ENCODE results near the gene TRIM66. TPM values are rescaled to one million over a fixed set of nuclear protein-coding genes. Genes with fewer than 3 reads are reported as not detected.

The TRIM66 gene
- total RNA-seq, 2 donors from 2014 or later, result 11.2 to 37.2 TPM

DNA sequence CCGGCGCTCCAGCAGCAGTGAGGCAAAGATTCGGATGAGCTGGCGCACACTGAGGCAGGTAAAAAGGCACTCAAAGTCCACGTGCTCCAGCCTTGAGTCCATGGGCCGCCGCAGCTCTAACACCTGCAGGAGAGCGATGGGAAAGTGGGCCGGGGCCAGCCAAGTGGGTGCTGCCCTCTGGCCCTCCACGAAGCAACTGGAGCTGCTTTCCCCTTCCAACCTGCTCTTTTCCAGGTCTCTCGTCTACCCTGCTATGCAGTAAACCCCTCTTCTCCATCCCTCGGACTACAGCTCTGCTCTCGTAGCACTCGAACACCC lies 20.1 kb upstream of the TRIM66 start:
- Histone ChIP-seq H3K36me3 (replicated peaks in 1 of 2; ENCODE audit: insufficient read depth in 1 of 2, low read depth in 2 of 2) (no peaks in the 10 kb centered on the region), H3K27me3 (no peaks in the 10 kb centered on the region), H3K4me1 (peaks cover 35% of the 10 kb centered on the region), H3K4me3 (no peak overlapping the region), H3K27ac (no peak overlapping the region), H3K9me3 (no peaks in the 10 kb centered on the region)
- ATAC-seq (no peak), DNase-seq (no peak)
- intact Hi-C loops (cut with DNase I), result loop anchor here (10.0 kb wide), 1 partner anchor 102 kb away; no protein-coding TSS in a partner anchor
- 93 to 94% methylated on average over 14 of the region's 14 CpGs for WGBS, 2 donors
- TF ChIP-seq, protein P1, sequence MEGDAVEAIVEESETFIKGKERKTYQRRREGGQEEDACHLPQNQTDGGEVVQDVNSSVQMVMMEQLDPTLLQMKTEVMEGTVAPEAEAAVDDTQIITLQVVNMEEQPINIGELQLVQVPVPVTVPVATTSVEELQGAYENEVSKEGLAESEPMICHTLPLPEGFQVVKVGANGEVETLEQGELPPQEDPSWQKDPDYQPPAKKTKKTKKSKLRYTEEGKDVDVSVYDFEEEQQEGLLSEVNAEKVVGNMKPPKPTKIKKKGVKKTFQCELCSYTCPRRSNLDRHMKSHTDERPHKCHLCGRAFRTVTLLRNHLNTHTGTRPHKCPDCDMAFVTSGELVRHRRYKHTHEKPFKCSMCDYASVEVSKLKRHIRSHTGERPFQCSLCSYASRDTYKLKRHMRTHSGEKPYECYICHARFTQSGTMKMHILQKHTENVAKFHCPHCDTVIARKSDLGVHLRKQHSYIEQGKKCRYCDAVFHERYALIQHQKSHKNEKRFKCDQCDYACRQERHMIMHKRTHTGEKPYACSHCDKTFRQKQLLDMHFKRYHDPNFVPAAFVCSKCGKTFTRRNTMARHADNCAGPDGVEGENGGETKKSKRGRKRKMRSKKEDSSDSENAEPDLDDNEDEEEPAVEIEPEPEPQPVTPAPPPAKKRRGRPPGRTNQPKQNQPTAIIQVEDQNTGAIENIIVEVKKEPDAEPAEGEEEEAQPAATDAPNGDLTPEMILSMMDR (IDR thresholded peaks at IDR 0.05), result no peak
- no peak for TF ChIP-seq POLR2A (IDR thresholded peaks at IDR 0.05)

DNA sequence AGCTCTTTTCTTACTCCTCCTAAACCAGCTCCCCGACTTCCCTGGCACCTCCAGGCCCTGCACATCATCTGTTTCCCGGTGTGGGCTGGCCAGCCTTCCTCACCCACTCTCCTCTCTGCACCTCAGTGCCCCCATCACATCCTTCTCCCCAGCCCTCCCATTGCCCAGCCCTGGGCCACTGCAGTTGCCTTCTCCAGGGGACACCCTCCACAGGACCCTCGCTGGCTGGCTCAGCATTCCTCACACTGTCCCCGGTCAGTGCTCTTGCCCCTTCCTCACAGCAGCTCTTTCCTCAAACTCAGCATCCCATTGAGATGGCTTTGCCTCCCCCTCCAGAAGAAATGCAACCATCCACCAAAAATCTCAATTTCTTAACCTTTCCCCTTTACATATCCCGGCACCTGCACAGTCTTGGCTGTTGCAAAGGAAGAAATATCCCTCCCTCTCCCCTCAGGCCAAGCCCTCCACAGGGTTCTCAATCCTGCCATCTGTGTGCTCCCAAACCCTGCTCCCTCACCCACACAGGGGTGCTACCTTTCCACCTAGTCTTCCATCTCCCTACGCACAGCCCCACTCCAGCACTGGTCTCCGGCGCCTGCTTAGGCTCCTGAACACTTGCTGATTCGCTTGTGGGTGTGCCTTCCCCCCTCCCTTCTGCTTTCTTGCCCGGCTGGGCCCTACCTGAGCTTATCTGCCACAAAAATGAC lies 19.6 kb upstream of the TRIM66 start:
- ATAC-seq, result no peak
- DNase-seq, result no peak
- peaks cover 30% of the 10 kb centered on the region for H3K4me1 ChIP-seq
- no peak overlapping the region for H3K27ac ChIP-seq
- no peak overlapping the region for H3K4me3 ChIP-seq
- no peak for TF ChIP-seq POLR2A (IDR thresholded peaks at IDR 0.05)
- TF ChIP-seq, protein P1 (IDR thresholded peaks at IDR 0.05), result no peak
- 89 to 91% methylated on average over 10 of the region's 10 CpGs for WGBS, 2 donors
- no peaks in the 10 kb centered on the region for H3K9me3 ChIP-seq
- H3K36me3 ChIP-seq (replicated peaks in 1 of 2; ENCODE audit: insufficient read depth in 1 of 2, low read depth in 2 of 2), result no peaks in the 10 kb centered on the region
- H3K27me3 ChIP-seq, result no peaks in the 10 kb centered on the region
- intact Hi-C loops (cut with DNase I), result loop anchor here (10.0 kb wide), 1 partner anchor 103 kb away; no protein-coding TSS in a partner anchor

DNA sequence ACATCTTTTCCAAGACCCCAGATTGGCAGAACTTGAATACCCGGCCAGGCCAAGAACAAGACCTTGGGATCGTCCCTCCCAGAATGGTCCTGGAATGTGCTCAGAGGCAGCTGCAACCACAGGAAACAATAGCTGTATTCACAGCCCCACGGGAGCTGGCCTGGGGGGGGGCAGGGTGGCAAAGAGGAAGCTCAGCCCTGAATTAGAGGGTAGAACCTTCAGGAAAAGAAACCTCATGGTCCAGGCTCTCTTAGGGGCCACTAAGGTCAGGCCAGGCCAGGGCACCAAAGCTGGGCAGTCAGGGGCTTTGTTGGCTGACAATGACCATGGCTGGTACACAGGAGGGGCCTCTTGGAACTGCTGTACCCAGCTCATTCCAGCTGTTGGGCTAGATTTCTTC lies 17.4 kb upstream of the TRIM66 start:
- ATAC-seq, result peak; percentile 87
- DNase-seq, result peak; percentile 44 to 74 (median 66)
- Histone ChIP-seq H3K27me3 (no peaks in the 10 kb centered on the region), H3K27ac (peak overlapping the region; percentile 69 to 87 (median 75)), H3K36me3 (replicated peaks in 1 of 2; ENCODE audit: insufficient read depth in 1 of 2, low read depth in 2 of 2) (peaks cover 0 to 9% of the 10 kb centered on the region in 2 donors), H3K9me3 (no peaks in the 10 kb centered on the region), H3K4me1 (peaks cover 25% of the 10 kb centered on the region), H3K4me3 (no peak overlapping the region)
- 22 to 32% methylated on average over 3 of the region's 3 CpGs for WGBS, 2 donors
- TF ChIP-seq, protein P1 (IDR thresholded peaks at IDR 0.05), result no peak
- TF ChIP-seq POLR2A (IDR thresholded peaks at IDR 0.05), result no peak
- intact Hi-C loops (cut with DNase I), result loop anchor here (10.0 kb wide), 1 partner anchor 105 kb away; no protein-coding TSS in a partner anchor

DNA sequence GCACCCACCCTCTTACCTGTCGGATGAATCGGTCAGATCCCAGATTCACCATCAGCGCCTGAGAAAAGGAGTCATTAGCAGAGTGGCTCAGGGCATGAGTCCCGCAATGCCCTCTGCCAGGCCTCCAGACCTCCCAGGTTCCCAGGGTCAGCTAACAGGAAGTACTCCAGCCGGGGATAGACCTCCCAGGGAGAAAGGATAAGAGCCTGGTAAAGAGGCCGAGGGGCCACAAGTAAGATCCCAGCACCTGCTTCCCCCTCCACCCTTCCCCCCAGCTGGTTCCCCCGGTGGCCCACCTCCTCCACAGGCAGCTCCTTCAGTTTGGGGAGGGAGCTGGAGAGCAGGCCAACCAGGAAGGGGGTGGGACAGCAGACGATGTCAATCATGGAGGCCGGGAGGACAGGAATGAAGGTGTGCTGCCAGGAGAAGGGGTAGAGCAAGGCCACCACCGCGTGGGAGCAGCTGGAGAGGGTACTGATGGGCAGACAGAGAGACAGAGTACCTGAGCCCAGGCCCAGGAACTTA lies 16.5 kb upstream of the TRIM66 start:
- peaks cover 0 to 9% of the 10 kb centered on the region in 2 donors for H3K36me3 ChIP-seq (replicated peaks in 1 of 2; ENCODE audit: insufficient read depth in 1 of 2, low read depth in 2 of 2)
- WGBS, 2 donors, result 54 to 60% methylated on average over 11 of the region's 11 CpGs
- H3K27ac ChIP-seq, result peak overlapping the region; percentile 69 to 87 (median 75)
- H3K27me3 ChIP-seq, result no peaks in the 10 kb centered on the region
- no peak for TF ChIP-seq POLR2A (IDR thresholded peaks at IDR 0.05)
- TF ChIP-seq, protein P1 (IDR thresholded peaks at IDR 0.05), result no peak
- DNase-seq (peak; percentile 27 to 51 (median 43)), ATAC-seq (peak; percentile 63)
- no peak overlapping the region for H3K4me3 ChIP-seq
- H3K4me1 ChIP-seq, result peaks cover 25% of the 10 kb centered on the region
- no peaks in the 10 kb centered on the region for H3K9me3 ChIP-seq
- intact Hi-C loops (cut with DNase I), result no loop called here

Data from body of pancreas (tissue), 4 donors.